HG03196 (cell line): ENCODE data around the gene EDARADD.
"Not testable (repeated sequence)": the region's sequence is repeated elsewhere in the genome, so short reads cannot be mapped to it uniquely, and the experiment has no call there.

Experiments used
- ATAC-seq: cut with Tn5 transposase; IDR thresholded peaks from one replicate; pipeline ENCODE4 v1.9.1; 2021; ENCODE audit not compliant: unreplicated experiment

Gene EDARADD

GRCh38 chr1:236393681-236394481 is at the start of gene EDARADD:
Gene EDARADD, plus strand, starts transcription at chr1:236394286. Its CDS starts 159 bp downstream, at chr1:236394445.
- no peak for ATAC-seq

GRCh38 chr1:236345728-236346127 is 48.4 kb upstream of the EDARADD start:
- ATAC-seq = no peak

GRCh38 chr1:236348071-236348470 is 46.0 kb upstream of the EDARADD start:
- no peak for ATAC-seq

- no peak for ATAC-seq
These were observed 43.8 kb upstream of the EDARADD start for GRCh38 chr1:236350308-236350707.

GRCh38 chr1:236351875-236352573 is 42.1 kb upstream of the EDARADD start:
- ATAC-seq = no peak

- ATAC-seq = not testable (repeated sequence)
These were observed 41.3 kb upstream of the EDARADD start for GRCh38 chr1:236352747-236353146.

GRCh38 chr1:236353813-236354212 is 40.3 kb upstream of the EDARADD start:
- ATAC-seq = no peak

GRCh38 chr1:236354330-236355147 is 39.5 kb upstream of the EDARADD start:
- no peak for ATAC-seq

- no peak for ATAC-seq
These were observed 37.9 kb upstream of the EDARADD start for GRCh38 chr1:236356141-236356540.

GRCh38 chr1:236361909-236362590 is 32.0 kb upstream of the EDARADD start:
- no peak for ATAC-seq

- ATAC-seq = no peak
These were observed 30.8 kb upstream of the EDARADD start for GRCh38 chr1:236363237-236363636.

GRCh38 chr1:236365999-236366570 is 28.0 kb upstream of the EDARADD start:
- no peak for ATAC-seq

GRCh38 chr1:236366681-236367080 is 27.4 kb upstream of the EDARADD start:
- ATAC-seq = not testable (repeated sequence)

- no peak for ATAC-seq
These were observed 23.7 kb upstream of the EDARADD start for GRCh38 chr1:236370420-236370819.

GRCh38 chr1:236371083-236371482 is 23.0 kb upstream of the EDARADD start:
- ATAC-seq = no peak

- no peak for ATAC-seq
These were observed 16.1 kb upstream of the EDARADD start for GRCh38 chr1:236377832-236378535.

GRCh38 chr1:236381565-236382158 is 12.4 kb upstream of the EDARADD start:
- no peak for ATAC-seq

- no peak for ATAC-seq
These were observed 5.8 kb upstream of the EDARADD start for GRCh38 chr1:236388332-236388731.

- no peak for ATAC-seq
These were observed 4.8 kb upstream of the EDARADD start for GRCh38 chr1:236389253-236389652.
